HL-60 (cell line): ENCODE data around the gene TAC3.
A peak's percentile ranks its signal among the peaks of the same experiment; 100 is the strongest.
"Not testable (repeated sequence)": the region's sequence is repeated elsewhere in the genome, so short reads cannot be mapped to it uniquely, and the experiment has no call there.

Source experiments
- DNase-seq, 2 experiments: peaks; one replicate each; pipeline ENCODE4 v3.0.0-alpha.2; 2010 to 2020; ENCODE audit warnings: low read depth in 1 of 2, low spot score in 1 of 2
- H3K27ac ChIP-seq: fragments of 250-450 bp; sonication (Bioruptor Pico); replicated peaks from 2 replicates; pipeline ENCODE4 v1.5.1; 2020; ENCODE audit warnings: mild to moderate bottlenecking, moderate library complexity
- H3K27me3 ChIP-seq: fragments of 250-450 bp; sonication (Bioruptor Pico); 2 replicates; pipeline ENCODE4 v1.5.1; 2021; ENCODE audit warnings: mild to moderate bottlenecking, moderate library complexity; ENCODE audit not compliant: insufficient read depth, poor library complexity, severe bottlenecking
- H3K4me3 ChIP-seq: replicated peaks from 2 replicates; pipeline ENCODE4 v1.5.1; 2011; ENCODE audit warnings: mild to moderate bottlenecking, control low read depth, low read length; ENCODE audit not compliant: insufficient read depth
- CTCF ChIP-seq: IDR thresholded peaks from one replicate; pipeline ENCODE4 v1.5.1; 2011; ENCODE audit warnings: low read length, control low read depth, inconsistent platforms; ENCODE audit not compliant: insufficient read depth
- GABPA ChIP-seq: IDR thresholded peaks from 2 replicates; pipeline ENCODE4 v1.6.1; 2012; ENCODE audit warnings: low read depth
- POLR2AphosphoS5 ChIP-seq: IDR thresholded peaks from 2 replicates; pipeline ENCODE4 v1.6.1; 2012; ENCODE audit warnings: low read depth
- REST ChIP-seq: IDR thresholded peaks from 2 replicates; pipeline ENCODE4 v1.6.1; 2012; ENCODE audit warnings: low read depth; ENCODE audit not compliant: insufficient replicate concordance
- SPI1 ChIP-seq: IDR thresholded peaks from 2 replicates; pipeline ENCODE4 v1.6.1; 2012; ENCODE audit warnings: low read depth, mild to moderate bottlenecking, borderline replicate concordance

Gene TAC3

GRCh38 chr12:57057067-57057751 is 40.9 kb upstream of the TAC3 start:
- DNase-seq, result no peak
- no peaks in the 10 kb centered on the region for H3K27me3 ChIP-seq
- H3K4me3 ChIP-seq, result no peak overlapping the region
- TF ChIP-seq SPI1 (no peak), POLR2AphosphoS5 (no peak), CTCF (no peak), REST (no peak), GABPA (no peak)
- H3K27ac ChIP-seq, result no peak overlapping the region

- DNase-seq, result peak; percentile 65 to 70
These were observed 39.5 kb upstream of the TAC3 start for GRCh38 chr12:57055824-57056223.

GRCh38 chr12:57053901-57054300 is 37.6 kb upstream of the TAC3 start:
- not testable (repeated sequence) for H3K27me3 ChIP-seq, H3K27ac ChIP-seq, H3K4me3 ChIP-seq, DNase-seq

More at GRCh38 chr12:57055824-57056223, 39.5 kb upstream of the TAC3 start:
- TF ChIP-seq REST, result no peak
- no peak for TF ChIP-seq GABPA
- TF ChIP-seq CTCF, result no peak
- TF ChIP-seq POLR2AphosphoS5, result no peak
- no peak for TF ChIP-seq SPI1
- no peak overlapping the region for H3K4me3 ChIP-seq
- H3K27ac ChIP-seq, result no peak overlapping the region; the same call in 1 of the 2 replicates
- H3K27me3 ChIP-seq, result no peaks in the 10 kb centered on the region

GRCh38 chr12:57053146-57053545 is 36.8 kb upstream of the TAC3 start:
- not testable (repeated sequence) for H3K4me3 ChIP-seq, H3K27me3 ChIP-seq, H3K27ac ChIP-seq, DNase-seq

GRCh38 chr12:57051011-57051410 is 34.7 kb upstream of the TAC3 start:
- TF ChIP-seq CTCF, result no peak
- no peak for TF ChIP-seq GABPA
- no peak for TF ChIP-seq SPI1
- no peak for TF ChIP-seq POLR2AphosphoS5
- no peak for TF ChIP-seq REST
- Histone ChIP-seq H3K4me3 (no peak overlapping the region), H3K27ac (no peak overlapping the region), H3K27me3 (no peaks in the 10 kb centered on the region)
- DNase-seq, result no peak
